Liver (tissue), 9 donors: ENCODE data around the gene CD52. TPM values are rescaled to one million over a fixed set of nuclear protein-coding genes. Genes with fewer than 3 reads are reported as not detected.
"Not testable (repeated sequence)": the region's sequence is repeated elsewhere in the genome, so short reads cannot be mapped to it uniquely, and the experiment has no call there.

ENCODE experiments used
- DNase-seq: peaks from one replicate; pipeline ENCODE4 v3.0.0-alpha.2; 2017; ENCODE audit warnings: low spot score
- H3K27ac ChIP-seq, 2 donors: one replicate each; pipeline ENCODE4 v1.7.0; 2013; ENCODE audit warnings: inconsistent platforms in 2 of 2, low read length in 2 of 2, control low read depth in 1 of 2, low read depth in 1 of 2, mild to moderate bottlenecking in 1 of 2
- H3K27me3 ChIP-seq, 4 donors: one replicate each; pipeline versions ENCODE4 v1.6.1 to v1.7.0; 2013; ENCODE audit warnings: low read length in 3 of 4, inconsistent platforms in 1 of 4, mild to moderate bottlenecking in 1 of 4, moderate library complexity in 1 of 4; ENCODE audit not compliant: control insufficient read depth in 4 of 4, insufficient read depth in 4 of 4
- H3K36me3 ChIP-seq, 4 donors: one replicate each; pipeline versions ENCODE4 v1.6.1 to v1.7.0; 2013; ENCODE audit warnings: low read length in 3 of 4, mild to moderate bottlenecking in 3 of 4, low read depth in 1 of 4, moderate library complexity in 1 of 4; ENCODE audit not compliant: control insufficient read depth in 4 of 4, insufficient read depth in 3 of 4
- H3K4me1 ChIP-seq, 4 donors: one replicate each; pipeline versions ENCODE4 v1.6.1 to v1.7.0; 2013; ENCODE audit warnings: low read length in 3 of 4, mild to moderate bottlenecking in 3 of 4, moderate library complexity in 1 of 4; ENCODE audit not compliant: control insufficient read depth in 4 of 4, insufficient read depth in 4 of 4
- H3K4me3 ChIP-seq, 3 donors: one replicate each; pipeline versions ENCODE4 v1.6.1 to v1.7.0; 2013; ENCODE audit warnings: low read length in 3 of 3, control low read depth in 1 of 3, low read depth in 1 of 3, mild to moderate bottlenecking in 1 of 3
- H3K9ac ChIP-seq, 2 donors: one replicate each; pipeline ENCODE4 v1.7.0; 2013; ENCODE audit warnings: low read length in 2 of 2, mild to moderate bottlenecking in 2 of 2, moderate library complexity in 2 of 2, control low read depth in 1 of 2, low read depth in 1 of 2
- H3K9me3 ChIP-seq, 4 donors: one replicate each; pipeline versions ENCODE4 v1.6.1 to v1.7.0; 2013; ENCODE audit warnings: low read length in 3 of 4; ENCODE audit not compliant: control insufficient read depth in 4 of 4
- ATF3 ChIP-seq: IDR thresholded peaks from 2 replicates; pipeline ENCODE4 v1.6.1; 2016; ENCODE audit warnings: antibody characterized with exemption
- CTCF ChIP-seq: fragments of 150-350 bp; IDR thresholded peaks from 2 replicates; pipeline ENCODE4 v1.5.1; 2017; ENCODE audit warnings: improper control_type of control experiment, low read depth, low read length; ENCODE audit not compliant: missing input control
- FOXA1 ChIP-seq: IDR thresholded peaks from 2 replicates; pipeline ENCODE4 v1.6.1; 2016; ENCODE audit warnings: antibody characterized with exemption
- FOXA2 ChIP-seq: IDR thresholded peaks from 2 replicates; pipeline ENCODE4 v1.6.1; 2016; ENCODE audit warnings: antibody characterized with exemption
- HNF4A ChIP-seq, 2 donors: conservative IDR thresholded peaks; 2 replicates each; pipeline ENCODE4 v1.6.1; 2016; ENCODE audit warnings: antibody characterized with exemption in 2 of 2, mild to moderate bottlenecking in 2 of 2
- HNF4G ChIP-seq: IDR thresholded peaks from 2 replicates; pipeline ENCODE4 v1.6.1; 2016; ENCODE audit warnings: antibody characterized with exemption
- NR2F2 ChIP-seq: IDR thresholded peaks from 2 replicates; pipeline ENCODE4 v1.6.1; 2016; ENCODE audit warnings: antibody characterized with exemption
- RXRA ChIP-seq, 2 donors: IDR thresholded peaks; 2 replicates each; pipeline ENCODE4 v1.6.1; 2017 to 2018; ENCODE audit warnings: antibody characterized with exemption in 2 of 2, mild to moderate bottlenecking in 1 of 2
- WGBS: extraction: QIAGEN DNeasy Blood & Tissue Kit; methylation state at CpG from one replicate; pipeline ENCODE4 v1.1.7; 2013; 5-methylcytosine and 5-hydroxymethylcytosine counted together
- polyA plus RNA-seq, 2 donors: library from polyadenylated mRNA; stranded (reverse) in 1 of 2; unstranded in 1 of 2; fragments of 200-250 nt in 1 of 2; fragments of >200 nt in 1 of 2; fragmentation: Nextera tagmentation in 1 of 2; extraction: Ambion mirVana in 1 of 2; gene quantifications; one replicate each; pipeline versions ENCODE4 v1.2.1 to v1.2.3, GENCODE V29; 2013 to 2015
- total RNA-seq, 2 donors: library from RNA; depleted of rRNA; stranded (reverse); fragments of >200 nt; gene quantifications; one replicate each; pipeline ENCODE4 v1.2.3, GENCODE V29; 2014
- TF ChIP-seq, protein P1 (sequence below): IDR thresholded peaks from 2 replicates; pipeline ENCODE4 v1.6.1; 2016; ENCODE audit warnings: antibody characterized with exemption, mild to moderate bottlenecking
- TF ChIP-seq, protein P2 (sequence below): IDR thresholded peaks from 2 replicates; pipeline ENCODE4 v1.6.1; 2016; ENCODE audit warnings: antibody characterized with exemption
- donor health status: healthy.
- donor health status: healthy.
- donor health status: healthy.
- donor health status: healthy.
- donor health status: healthy.

Gene CD52
- total and polyA plus RNA-seq, 4 donors: 1.7 to 16.4 (median 8.9) TPM

DNA sequence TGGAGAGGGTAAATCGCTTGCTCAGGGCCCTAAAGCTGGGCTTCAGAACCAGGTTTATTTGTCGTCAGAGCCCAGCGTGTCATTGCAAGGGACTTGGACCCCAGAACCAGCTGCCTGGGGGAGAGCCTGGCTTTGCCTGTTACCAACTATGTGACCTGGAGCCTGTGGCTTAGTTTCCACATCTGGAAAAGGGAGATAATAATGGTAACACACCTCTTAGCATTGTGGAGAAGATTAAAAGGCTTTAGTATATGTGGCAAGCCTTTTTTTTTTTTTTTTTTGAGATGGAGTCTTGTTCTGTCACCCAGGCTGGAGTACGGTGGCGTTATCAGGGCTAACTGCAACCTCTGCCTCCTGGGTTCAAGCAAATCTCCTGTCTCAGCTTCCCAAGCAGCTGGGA lies 12.5 kb downstream of the CD52 start:
- no peak for DNase-seq
- no peak overlapping the region for H3K27ac ChIP-seq
- WGBS: 93% methylated on average over 5 of the region's 5 CpGs
- H3K9ac ChIP-seq: no peak overlapping the region
- no peaks in the 10 kb centered on the region for H3K36me3 ChIP-seq
- no peak overlapping the region for H3K4me3 ChIP-seq
- no peaks in the 10 kb centered on the region for H3K27me3 ChIP-seq
- no peaks in the 10 kb centered on the region for H3K4me1 ChIP-seq
- no peaks in the 10 kb centered on the region for H3K9me3 ChIP-seq
- TF ChIP-seq, protein P1, sequence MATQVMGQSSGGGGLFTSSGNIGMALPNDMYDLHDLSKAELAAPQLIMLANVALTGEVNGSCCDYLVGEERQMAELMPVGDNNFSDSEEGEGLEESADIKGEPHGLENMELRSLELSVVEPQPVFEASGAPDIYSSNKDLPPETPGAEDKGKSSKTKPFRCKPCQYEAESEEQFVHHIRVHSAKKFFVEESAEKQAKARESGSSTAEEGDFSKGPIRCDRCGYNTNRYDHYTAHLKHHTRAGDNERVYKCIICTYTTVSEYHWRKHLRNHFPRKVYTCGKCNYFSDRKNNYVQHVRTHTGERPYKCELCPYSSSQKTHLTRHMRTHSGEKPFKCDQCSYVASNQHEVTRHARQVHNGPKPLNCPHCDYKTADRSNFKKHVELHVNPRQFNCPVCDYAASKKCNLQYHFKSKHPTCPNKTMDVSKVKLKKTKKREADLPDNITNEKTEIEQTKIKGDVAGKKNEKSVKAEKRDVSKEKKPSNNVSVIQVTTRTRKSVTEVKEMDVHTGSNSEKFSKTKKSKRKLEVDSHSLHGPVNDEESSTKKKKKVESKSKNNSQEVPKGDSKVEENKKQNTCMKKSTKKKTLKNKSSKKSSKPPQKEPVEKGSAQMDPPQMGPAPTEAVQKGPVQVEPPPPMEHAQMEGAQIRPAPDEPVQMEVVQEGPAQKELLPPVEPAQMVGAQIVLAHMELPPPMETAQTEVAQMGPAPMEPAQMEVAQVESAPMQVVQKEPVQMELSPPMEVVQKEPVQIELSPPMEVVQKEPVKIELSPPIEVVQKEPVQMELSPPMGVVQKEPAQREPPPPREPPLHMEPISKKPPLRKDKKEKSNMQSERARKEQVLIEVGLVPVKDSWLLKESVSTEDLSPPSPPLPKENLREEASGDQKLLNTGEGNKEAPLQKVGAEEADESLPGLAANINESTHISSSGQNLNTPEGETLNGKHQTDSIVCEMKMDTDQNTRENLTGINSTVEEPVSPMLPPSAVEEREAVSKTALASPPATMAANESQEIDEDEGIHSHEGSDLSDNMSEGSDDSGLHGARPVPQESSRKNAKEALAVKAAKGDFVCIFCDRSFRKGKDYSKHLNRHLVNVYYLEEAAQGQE: no peak
- TF ChIP-seq ATF3 (no peak), CTCF (no peak), RXRA (IDR thresholded peaks at IDR 0.05) (no peak), FOXA2 (no peak), HNF4G (no peak), NR2F2 (no peak), FOXA1 (no peak), HNF4A (conservative IDR thresholded peaks at IDR 0.05) (no peak)
- TF ChIP-seq, protein P2, sequence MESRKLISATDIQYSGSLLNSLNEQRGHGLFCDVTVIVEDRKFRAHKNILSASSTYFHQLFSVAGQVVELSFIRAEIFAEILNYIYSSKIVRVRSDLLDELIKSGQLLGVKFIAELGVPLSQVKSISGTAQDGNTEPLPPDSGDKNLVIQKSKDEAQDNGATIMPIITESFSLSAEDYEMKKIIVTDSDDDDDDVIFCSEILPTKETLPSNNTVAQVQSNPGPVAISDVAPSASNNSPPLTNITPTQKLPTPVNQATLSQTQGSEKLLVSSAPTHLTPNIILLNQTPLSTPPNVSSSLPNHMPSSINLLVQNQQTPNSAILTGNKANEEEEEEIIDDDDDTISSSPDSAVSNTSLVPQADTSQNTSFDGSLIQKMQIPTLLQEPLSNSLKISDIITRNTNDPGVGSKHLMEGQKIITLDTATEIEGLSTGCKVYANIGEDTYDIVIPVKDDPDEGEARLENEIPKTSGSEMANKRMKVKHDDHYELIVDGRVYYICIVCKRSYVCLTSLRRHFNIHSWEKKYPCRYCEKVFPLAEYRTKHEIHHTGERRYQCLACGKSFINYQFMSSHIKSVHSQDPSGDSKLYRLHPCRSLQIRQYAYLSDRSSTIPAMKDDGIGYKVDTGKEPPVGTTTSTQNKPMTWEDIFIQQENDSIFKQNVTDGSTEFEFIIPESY: no peak

GRCh38 chr1:26333312-26333711 lies 15.6 kb downstream of the CD52 start:
- H3K4me1 ChIP-seq, DNase-seq, H3K36me3 ChIP-seq, H3K9me3 ChIP-seq, H3K9ac ChIP-seq, H3K4me3 ChIP-seq, H3K27me3 ChIP-seq, H3K27ac ChIP-seq: not testable (repeated sequence)
- 91% methylated on average over 8 of the region's 8 CpGs for WGBS
